Measurements from ENCODE around the gene FAM114A2. TPM values are rescaled to one million over a fixed set of nuclear protein-coding genes. Genes with fewer than 3 reads are reported as not detected.
A peak's percentile ranks its signal among the peaks of the same experiment; 100 is the strongest.

Gene FAM114A2
- total RNA-seq, 4 donors from 2014 or later = 12.2 to 19.0 (median 18.3) TPM

DNA sequence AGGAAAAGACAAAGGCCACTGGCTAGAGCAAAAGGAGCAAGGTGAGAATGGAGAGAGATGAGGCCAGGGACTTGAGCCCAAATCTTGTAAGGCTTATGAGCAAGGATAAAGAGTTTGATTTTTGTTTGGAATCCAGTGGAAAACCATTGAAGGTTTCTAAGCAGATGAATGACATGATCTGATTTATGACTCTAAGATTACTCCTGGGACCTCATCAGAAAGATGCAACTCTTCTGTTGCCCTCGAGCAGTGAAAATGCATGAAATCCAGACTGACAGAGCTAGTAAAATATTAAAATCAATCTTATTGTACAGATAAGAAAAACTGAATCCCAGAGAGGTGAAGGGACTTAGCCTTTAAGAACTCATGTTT lies 734 bp upstream of the FAM114A2 start:
- Histone ChIP-seq H3K36me3 (no peaks in the 10 kb centered on the region), H3K27me3 (no peaks in the 10 kb centered on the region), H3K9me3 (no peaks in the 10 kb centered on the region), H3K4me3 (peak overlapping the region; percentile 75 to 93 (median 82)), H3K27ac (peak overlapping the region; percentile 82 to 93 (median 88)), H3K4me1 (peaks cover 45 to 49% of the 10 kb centered on the region in 2 donors)
- intact Hi-C loops (cut with DNase I; ENCODE audit: low total_unique reads) (loop anchor here (5.0 kb wide), 1 partner anchor 153 kb away; the partner anchor contains the start of gene GALNT10), in situ Hi-C loops (cut with MboI; ENCODE audit: low sequenced_read_pairs in 4 of 4) (no loop called here)
- TF ChIP-seq POLR2A (IDR thresholded peaks at IDR 0.05) (no peak), CTCF (IDR thresholded peaks at IDR 0.05 in 4 of 5, conservative IDR thresholded peaks at IDR 0.05 in 1 of 5) (no peak)
- DNase-seq (no peak), ATAC-seq (no peak)

DNA sequence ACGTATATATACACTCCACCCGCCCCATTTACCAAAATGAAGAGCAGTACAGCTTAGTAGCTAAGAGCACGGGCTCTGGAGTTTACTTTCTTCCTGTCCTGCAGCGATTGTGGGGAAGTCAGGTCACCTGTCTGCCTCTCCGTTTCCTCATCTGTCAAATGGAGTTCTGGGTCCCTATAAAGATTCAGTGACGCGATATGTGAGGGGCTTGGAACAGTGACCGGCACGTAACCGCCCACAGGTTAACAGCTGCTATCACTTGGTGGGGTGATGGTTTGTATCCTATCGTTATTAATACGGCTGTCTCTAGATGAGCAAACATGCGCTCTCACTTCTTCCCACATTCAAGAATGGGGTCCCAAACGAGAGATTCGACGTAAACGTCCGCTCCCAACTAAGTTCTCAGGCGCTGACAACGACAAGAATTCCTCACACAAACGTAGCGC lies 426 bp downstream of the FAM114A2 start:
- no peaks in the 10 kb centered on the region for H3K9me3 ChIP-seq
- H3K27ac ChIP-seq = peak overlapping the region; percentile 82 to 93 (median 88)
- intact Hi-C loops (cut with DNase I; ENCODE audit: low total_unique reads) = loop anchor here (5.0 kb wide), 1 partner anchor 154 kb away; the partner anchor contains the start of gene GALNT10
- no peaks in the 10 kb centered on the region for H3K36me3 ChIP-seq
- DNase-seq (peak in 1 of 2 donors; percentile 2), ATAC-seq (peak; percentile 57 to 62)
- peak overlapping the region; percentile 75 to 93 (median 82) for H3K4me3 ChIP-seq
- H3K4me1 ChIP-seq = peaks cover 45 to 46% of the 10 kb centered on the region in 2 donors
- TF ChIP-seq POLR2A (IDR thresholded peaks at IDR 0.05) (no peak), CTCF (IDR thresholded peaks at IDR 0.05 in 4 of 5, conservative IDR thresholded peaks at IDR 0.05 in 1 of 5) (no peak)
- H3K27me3 ChIP-seq = no peaks in the 10 kb centered on the region
- in situ Hi-C loops (cut with MboI; ENCODE audit: low sequenced_read_pairs in 4 of 4) = no loop called here

GRCh38 chr5:154034944-154035343 lies 3.8 kb downstream of the FAM114A2 start:
- H3K4me1 ChIP-seq = peaks cover 22% of the 10 kb centered on the region in 2 donors
- TF ChIP-seq CTCF (IDR thresholded peaks at IDR 0.05 in 4 of 5, conservative IDR thresholded peaks at IDR 0.05 in 1 of 5) = no peak
- no peak for TF ChIP-seq POLR2A (IDR thresholded peaks at IDR 0.05)
- in situ Hi-C loops (cut with MboI; ENCODE audit: low sequenced_read_pairs in 4 of 4) (no loop called here), intact Hi-C loops (cut with DNase I; ENCODE audit: low total_unique reads) (loop anchor here (5.0 kb wide), 1 partner anchor 157 kb away; the partner anchor contains the start of gene GALNT10)
- ATAC-seq (no peak), DNase-seq (no peak)
- H3K9me3 ChIP-seq = no peaks in the 10 kb centered on the region
- H3K27me3 ChIP-seq = no peaks in the 10 kb centered on the region
- H3K27ac ChIP-seq = no peak overlapping the region
- peaks cover 0 to 12% of the 10 kb centered on the region in 2 donors for H3K36me3 ChIP-seq
- no peak overlapping the region for H3K4me3 ChIP-seq

DNA sequence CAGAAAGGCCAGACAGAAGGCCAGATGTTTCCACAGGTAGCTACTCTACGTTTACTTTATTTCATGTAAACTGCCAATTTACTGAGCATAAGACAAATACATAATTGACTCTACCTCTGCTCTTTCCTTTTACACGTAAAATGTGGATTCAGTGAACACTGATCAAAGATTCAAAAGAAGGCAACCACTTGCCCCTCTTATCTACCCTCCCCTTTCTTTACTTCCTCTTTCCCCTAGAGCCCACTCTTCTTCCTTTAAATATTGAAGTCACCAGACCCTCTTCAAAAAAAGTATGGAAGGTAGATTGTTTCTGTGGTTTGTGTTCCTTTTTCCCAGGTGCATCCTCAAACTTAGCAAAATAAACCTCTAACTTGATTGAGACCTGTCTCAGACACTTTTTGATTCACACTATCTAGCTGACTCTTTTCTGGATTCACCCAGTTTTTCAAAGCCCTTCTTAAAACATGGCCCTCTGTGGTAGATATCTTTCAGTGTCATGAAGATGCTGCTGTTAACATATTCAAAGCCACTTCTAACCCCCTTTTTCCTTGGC lies 6.7 kb downstream of the FAM114A2 start:
- no peak overlapping the region for H3K27ac ChIP-seq
- no peak overlapping the region for H3K4me3 ChIP-seq
- DNase-seq (no peak), ATAC-seq (no peak)
- intact Hi-C loops (cut with DNase I; ENCODE audit: low total_unique reads) (no loop called here), in situ Hi-C loops (cut with MboI; ENCODE audit: low sequenced_read_pairs in 4 of 4) (no loop called here)
- no peaks in the 10 kb centered on the region for H3K9me3 ChIP-seq
- peaks cover 5 to 7% of the 10 kb centered on the region in 2 donors for H3K4me1 ChIP-seq
- H3K36me3 ChIP-seq = peaks cover 0 to 34% of the 10 kb centered on the region in 2 donors
- no peaks in the 10 kb centered on the region for H3K27me3 ChIP-seq
- no peak for TF ChIP-seq CTCF (IDR thresholded peaks at IDR 0.05 in 4 of 5, conservative IDR thresholded peaks at IDR 0.05 in 1 of 5)
- no peak for TF ChIP-seq POLR2A (IDR thresholded peaks at IDR 0.05)

All from gastrocnemius medialis (tissue), 4 donors.